ENCODE data around the gene GPS1. TPM values are rescaled to one million over a fixed set of nuclear protein-coding genes. Genes with fewer than 3 reads are reported as not detected.

The GPS1 gene
- total RNA-seq, 4 donors from 2014 or later, result 76.0 to 326 (median 85.6) TPM

DNA sequence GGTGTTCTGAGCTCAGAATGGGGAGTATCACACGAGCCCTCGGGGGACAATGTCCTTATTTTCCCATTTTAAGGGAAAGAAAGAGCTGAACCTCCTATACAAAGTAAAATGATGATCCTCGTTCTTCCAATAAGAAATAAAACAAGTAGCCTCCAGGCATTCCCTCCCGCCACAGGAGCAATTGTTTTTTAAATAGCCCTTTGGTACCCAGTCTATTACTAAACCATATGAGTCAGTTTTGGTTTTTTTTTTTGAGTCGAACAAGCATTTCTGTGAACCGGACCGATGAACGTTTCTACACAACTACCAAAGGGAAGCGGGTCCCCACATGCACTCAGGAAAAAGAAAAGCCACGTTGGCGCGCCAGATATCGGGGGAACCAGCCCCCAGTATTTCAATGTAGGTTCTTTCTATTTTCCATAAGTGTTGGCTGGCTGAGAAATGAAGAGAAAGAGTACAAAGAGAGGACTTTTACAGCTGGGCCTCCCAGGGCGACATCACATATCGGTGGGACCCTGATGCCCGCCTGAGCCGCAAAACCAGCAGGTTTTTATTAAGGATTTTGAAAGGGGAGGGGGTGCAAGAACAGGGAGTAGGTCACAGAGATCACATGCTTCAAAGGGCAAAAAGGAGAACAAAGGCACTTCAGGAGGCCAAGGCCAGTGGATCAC lies 10.4 kb upstream of the GPS1 start:
- Histone ChIP-seq H3K27me3 (no peaks in the 10 kb centered on the region), H3K4me1 (peaks cover 0 to 5% of the 10 kb centered on the region in 2 donors), H3K36me3 (no peaks in the 10 kb centered on the region), H3K27ac (no peak overlapping the region), H3K9me3 (no peaks in the 10 kb centered on the region), H3K4me3 (no peak overlapping the region)
- no peak for TF ChIP-seq POLR2A (IDR thresholded peaks at IDR 0.05)
- TF ChIP-seq, protein P1, sequence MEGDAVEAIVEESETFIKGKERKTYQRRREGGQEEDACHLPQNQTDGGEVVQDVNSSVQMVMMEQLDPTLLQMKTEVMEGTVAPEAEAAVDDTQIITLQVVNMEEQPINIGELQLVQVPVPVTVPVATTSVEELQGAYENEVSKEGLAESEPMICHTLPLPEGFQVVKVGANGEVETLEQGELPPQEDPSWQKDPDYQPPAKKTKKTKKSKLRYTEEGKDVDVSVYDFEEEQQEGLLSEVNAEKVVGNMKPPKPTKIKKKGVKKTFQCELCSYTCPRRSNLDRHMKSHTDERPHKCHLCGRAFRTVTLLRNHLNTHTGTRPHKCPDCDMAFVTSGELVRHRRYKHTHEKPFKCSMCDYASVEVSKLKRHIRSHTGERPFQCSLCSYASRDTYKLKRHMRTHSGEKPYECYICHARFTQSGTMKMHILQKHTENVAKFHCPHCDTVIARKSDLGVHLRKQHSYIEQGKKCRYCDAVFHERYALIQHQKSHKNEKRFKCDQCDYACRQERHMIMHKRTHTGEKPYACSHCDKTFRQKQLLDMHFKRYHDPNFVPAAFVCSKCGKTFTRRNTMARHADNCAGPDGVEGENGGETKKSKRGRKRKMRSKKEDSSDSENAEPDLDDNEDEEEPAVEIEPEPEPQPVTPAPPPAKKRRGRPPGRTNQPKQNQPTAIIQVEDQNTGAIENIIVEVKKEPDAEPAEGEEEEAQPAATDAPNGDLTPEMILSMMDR (IDR thresholded peaks at IDR 0.05), result no peak
- intact Hi-C loops (cut with DNase I; ENCODE audit: low total_unique reads), result no loop called here
- DNase-seq, result no peak

DNA sequence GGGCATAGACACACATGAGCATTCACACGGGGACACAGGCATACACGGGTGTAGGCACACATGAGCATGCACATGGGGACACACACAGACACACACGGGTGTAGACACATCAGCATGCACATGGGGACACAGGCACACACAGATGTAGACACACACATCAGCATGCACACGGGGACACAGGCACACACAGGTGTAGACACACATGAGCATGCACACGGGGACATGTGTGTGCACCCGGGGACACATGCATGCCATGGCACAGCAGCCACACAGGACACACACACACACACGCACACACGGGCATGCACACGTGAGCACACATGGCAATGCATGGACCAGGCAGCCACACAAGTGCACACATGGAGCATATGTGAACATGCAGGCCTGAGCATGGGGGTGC lies 9.0 kb upstream of the GPS1 start:
- Histone ChIP-seq H3K27me3 (no peaks in the 10 kb centered on the region), H3K36me3 (no peaks in the 10 kb centered on the region), H3K9me3 (no peaks in the 10 kb centered on the region), H3K4me1 (no peaks in the 10 kb centered on the region), H3K27ac (no peak overlapping the region), H3K4me3 (no peak overlapping the region)
- TF ChIP-seq, protein P1 (IDR thresholded peaks at IDR 0.05), result no peak
- no peak for TF ChIP-seq POLR2A (IDR thresholded peaks at IDR 0.05)
- intact Hi-C loops (cut with DNase I; ENCODE audit: low total_unique reads), result no loop called here
- DNase-seq, result no peak

DNA sequence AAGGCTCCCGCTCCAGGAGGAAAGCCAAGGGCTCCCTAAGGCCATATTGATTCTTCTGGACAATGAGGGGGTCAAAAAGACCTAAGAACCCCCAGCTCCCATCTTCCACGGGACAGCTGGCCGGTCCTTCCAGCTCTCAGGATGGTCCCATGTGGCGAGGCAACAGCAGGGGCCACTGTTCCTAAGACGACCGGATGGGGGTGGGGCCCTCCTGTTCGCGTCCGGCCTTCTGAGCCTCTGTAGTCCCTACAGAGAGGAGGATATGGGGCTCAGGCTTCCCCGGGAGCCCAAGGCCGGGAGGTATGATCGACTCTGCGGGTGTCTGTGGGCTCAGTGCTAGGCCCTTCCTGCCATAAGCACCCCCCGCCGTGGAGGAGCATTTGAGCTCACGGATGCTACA lies 8.2 kb upstream of the GPS1 start:
- no peaks in the 10 kb centered on the region for H3K27me3 ChIP-seq
- H3K36me3 ChIP-seq, result no peaks in the 10 kb centered on the region
- no peak overlapping the region for H3K27ac ChIP-seq
- intact Hi-C loops (cut with DNase I; ENCODE audit: low total_unique reads), result no loop called here
- no peaks in the 10 kb centered on the region for H3K4me1 ChIP-seq
- no peaks in the 10 kb centered on the region for H3K9me3 ChIP-seq
- TF ChIP-seq, protein P1 (IDR thresholded peaks at IDR 0.05), result no peak
- no peak for TF ChIP-seq POLR2A (IDR thresholded peaks at IDR 0.05)
- H3K4me3 ChIP-seq, result no peak overlapping the region
- no peak for DNase-seq

DNA sequence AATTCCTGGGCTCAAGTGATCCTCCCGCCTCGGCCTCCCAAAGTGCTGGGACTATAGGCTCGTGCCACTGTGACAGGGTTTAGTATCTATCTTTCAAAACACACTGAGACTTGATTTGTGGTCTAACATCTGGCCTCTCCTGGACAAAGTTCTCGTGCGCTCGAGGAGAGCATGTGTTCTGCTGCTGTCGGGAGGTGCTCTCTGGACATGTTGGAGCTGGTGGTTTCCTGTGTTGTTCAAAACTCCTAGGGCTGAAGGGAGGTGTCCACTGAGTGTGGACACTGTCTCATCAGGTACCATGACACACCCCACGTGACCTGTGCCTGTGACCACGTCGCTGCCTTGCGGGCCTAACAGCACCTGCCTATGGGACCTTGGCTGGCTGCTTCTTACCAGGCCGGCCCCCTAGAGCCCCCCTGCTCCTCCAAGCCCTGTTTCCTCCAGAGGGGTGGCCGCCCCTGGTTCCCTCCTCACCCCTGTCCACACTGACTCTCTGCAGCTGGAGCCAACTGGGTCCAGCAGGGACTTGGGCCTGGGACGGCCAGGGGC lies 5.7 kb upstream of the GPS1 start:
- Histone ChIP-seq H3K4me1 (peaks cover 0 to 11% of the 10 kb centered on the region in 2 donors), H3K27me3 (no peaks in the 10 kb centered on the region), H3K27ac (no peak overlapping the region), H3K36me3 (no peaks in the 10 kb centered on the region), H3K9me3 (no peaks in the 10 kb centered on the region), H3K4me3 (no peak overlapping the region)
- no peak for TF ChIP-seq POLR2A (IDR thresholded peaks at IDR 0.05)
- TF ChIP-seq, protein P1 (IDR thresholded peaks at IDR 0.05), result no peak
- no peak for DNase-seq
- intact Hi-C loops (cut with DNase I; ENCODE audit: low total_unique reads), result no loop called here

DNA sequence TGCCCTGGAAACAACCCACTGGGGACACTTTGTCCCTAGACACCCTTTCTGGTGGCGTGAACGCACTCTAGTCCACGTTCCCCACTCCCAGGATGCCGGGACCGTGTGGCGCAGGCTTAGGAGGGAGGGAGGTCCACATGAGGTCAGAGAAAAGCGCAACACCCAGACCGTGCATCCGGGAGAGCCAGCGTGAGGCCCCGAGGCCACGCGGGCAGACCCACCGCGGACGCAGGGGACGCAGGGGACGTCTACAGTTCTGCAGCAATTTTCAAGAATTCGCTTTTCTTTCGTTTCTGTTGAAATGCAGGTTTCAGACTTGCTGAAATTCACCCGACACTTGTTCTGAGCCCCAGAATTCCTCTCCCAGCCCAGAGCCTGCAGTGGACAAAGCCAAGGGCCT lies 4.8 kb upstream of the GPS1 start:
- Histone ChIP-seq H3K9me3 (no peaks in the 10 kb centered on the region), H3K4me3 (no peak overlapping the region), H3K4me1 (peaks cover 0 to 11% of the 10 kb centered on the region in 2 donors), H3K27ac (no peak overlapping the region), H3K36me3 (no peaks in the 10 kb centered on the region), H3K27me3 (no peaks in the 10 kb centered on the region)
- no peak for DNase-seq
- intact Hi-C loops (cut with DNase I; ENCODE audit: low total_unique reads), result no loop called here
- TF ChIP-seq, protein P1 (IDR thresholded peaks at IDR 0.05), result no peak
- TF ChIP-seq POLR2A (IDR thresholded peaks at IDR 0.05), result no peak

All from uterus (tissue), 4 donors.